Stimulated activated CD4-positive, alpha-beta T cell treated with anti-CD3 and anti-CD28 coated beads, Interleukin-12 subunit alpha, Interleukin-12 subunit beta, amount 100 ng/mL, for 24 hours (primary cell): ENCODE measurements around the gene EVI2A.

Experiments
- DNase-seq, 2 experiments: peaks; one replicate each; pipeline ENCODE4 v3.0.0-alpha.2; 2020; ENCODE audit warnings: low read depth in 2 of 2

EVI2A gene

GRCh38 chr17:31273516-31273915 is 47.9 kb downstream of the EVI2A start:
- DNase-seq, result no peak

- no peak for DNase-seq
Observed at GRCh38 chr17:31272803-31273202, 48.6 kb downstream of the EVI2A start.

- no peak for DNase-seq
Observed at GRCh38 chr17:31272236-31272635, 49.2 kb downstream of the EVI2A start.

DNA sequence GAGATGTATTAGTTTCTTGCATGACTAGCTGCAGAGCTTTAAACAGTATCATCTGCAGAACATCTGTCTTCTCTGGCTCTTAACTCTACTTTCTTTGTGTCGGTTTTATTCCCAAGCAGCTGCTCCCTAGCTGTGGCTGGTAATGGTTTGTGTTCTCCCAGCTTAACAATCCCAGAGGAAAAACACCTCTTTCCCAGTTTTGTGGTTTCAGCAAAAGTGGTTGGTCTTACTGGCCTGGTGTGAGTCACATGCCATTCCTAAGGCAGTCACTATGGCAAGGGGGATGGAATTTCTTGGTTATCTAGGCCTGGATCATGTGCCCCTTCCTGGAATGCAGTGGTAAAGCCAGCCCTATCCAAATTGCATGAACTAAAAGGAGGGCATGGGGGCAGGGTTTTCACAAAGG is 51.8 kb downstream of the EVI2A start:
- no peak for DNase-seq

DNA sequence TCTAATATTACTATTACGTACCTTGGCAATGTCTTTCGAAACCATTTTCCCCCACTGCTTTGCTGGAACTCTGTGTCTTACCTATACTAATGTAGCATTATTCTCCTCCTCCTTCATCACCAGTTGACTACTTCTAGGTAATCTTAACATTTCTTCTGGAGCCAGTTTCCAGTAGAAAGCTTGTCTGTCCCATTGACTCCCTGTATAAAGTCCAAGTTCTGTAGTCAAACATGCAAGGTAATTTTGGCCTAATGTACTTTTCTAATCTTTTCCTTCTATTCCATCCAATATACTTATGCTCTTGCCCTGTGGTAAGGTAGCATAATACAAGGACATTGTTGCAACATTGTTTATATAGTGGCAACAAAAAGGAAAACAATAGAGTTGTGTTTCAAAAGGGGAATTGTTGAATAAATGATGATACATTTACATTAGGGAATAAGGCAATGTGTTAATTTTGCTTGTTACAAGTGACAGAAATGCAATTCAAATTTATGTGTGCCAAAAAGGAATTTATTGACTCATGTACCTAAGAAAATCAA is 52.3 kb downstream of the EVI2A start:
- DNase-seq, result no peak
